Mesothelial cell of epicardium (in vitro differentiated cells): ENCODE data around the gene HDAC9. TPM values are rescaled to one million over a fixed set of nuclear protein-coding genes. Genes with fewer than 3 reads are reported as not detected.
A peak's percentile ranks its signal among the peaks of the same experiment; 100 is the strongest.

Source experiments
- DNase-seq, 2 experiments: peaks; one replicate each; pipeline ENCODE4 v3.0.0; 2021; ENCODE audit warnings: low spot score in 2 of 2; ENCODE audit not compliant: unreplicated experiment in 2 of 2
- H3K27ac Mint-ChIP-seq: 2 replicates; pipeline ENCODE4 v1.8.0; 2021; ENCODE audit warnings: mixed read lengths
- H3K27me3 Mint-ChIP-seq: 2 replicates; pipeline ENCODE4 v1.8.0; 2021; ENCODE audit warnings: low read depth, mixed read lengths
- H3K36me3 Mint-ChIP-seq: 2 replicates; pipeline ENCODE4 v1.8.0; 2021; ENCODE audit warnings: mixed read lengths
- H3K4me1 Mint-ChIP-seq: 2 replicates; pipeline ENCODE4 v1.8.0; 2021; ENCODE audit warnings: mixed read lengths
- H3K4me3 Mint-ChIP-seq: 2 replicates; pipeline ENCODE4 v1.8.0; 2021; ENCODE audit warnings: mild to moderate bottlenecking, moderate library complexity, mixed read lengths
- H3K9me3 Mint-ChIP-seq: 2 replicates; pipeline ENCODE4 v1.8.0; 2021; ENCODE audit warnings: mixed read lengths
- CTCF ChIP-seq: fragments of 200-600 bp; sonication (generic); IDR thresholded peaks from one replicate; pipeline ENCODE4 v1.5.0; 2021; ENCODE audit warnings: antibody characterized with exemption; ENCODE audit not compliant: unreplicated experiment
- total RNA-seq: library from RNA; stranded (reverse); gene quantifications from 3 replicates; pipeline ENCODE4 v1.2.1, GENCODE V29; 2021

The HDAC9 gene
- total RNA-seq, 1 donor from 2014 or later = 37.4 TPM

GRCh38 chr7:18573410-18574234 lies 78.1 kb downstream of the HDAC9 start:
- no peak overlapping the region for H3K4me3 Mint-ChIP-seq
- H3K9me3 Mint-ChIP-seq = no peaks in the 10 kb centered on the region
- DNase-seq = no peak
- no peak overlapping the region for H3K27ac Mint-ChIP-seq
- H3K27me3 Mint-ChIP-seq = no peaks in the 10 kb centered on the region
- no peaks in the 10 kb centered on the region for H3K36me3 Mint-ChIP-seq
- no peak for TF ChIP-seq CTCF
- peaks cover 20% of the 10 kb centered on the region for H3K4me1 Mint-ChIP-seq

- Mint-ChIP-seq H3K27ac (no peak overlapping the region), H3K36me3 (no peaks in the 10 kb centered on the region), H3K9me3 (no peaks in the 10 kb centered on the region), H3K4me3 (no peak overlapping the region), H3K4me1 (peaks cover 20% of the 10 kb centered on the region), H3K27me3 (no peaks in the 10 kb centered on the region)
- DNase-seq = no peak
- TF ChIP-seq CTCF = no peak
Observed at GRCh38 chr7:18574235-18574540, 78.6 kb downstream of the HDAC9 start.

- Mint-ChIP-seq H3K9me3 (no peaks in the 10 kb centered on the region), H3K4me1 (peaks cover 22% of the 10 kb centered on the region), H3K36me3 (no peaks in the 10 kb centered on the region), H3K4me3 (no peak overlapping the region), H3K27ac (no peak overlapping the region), H3K27me3 (no peaks in the 10 kb centered on the region)
- no peak for TF ChIP-seq CTCF
- no peak for DNase-seq
Observed at GRCh38 chr7:18574676-18575075, 79.1 kb downstream of the HDAC9 start.

GRCh38 chr7:18575622-18576572 lies 80.3 kb downstream of the HDAC9 start:
- Mint-ChIP-seq H3K9me3 (no peaks in the 10 kb centered on the region), H3K36me3 (no peaks in the 10 kb centered on the region), H3K4me3 (no peak overlapping the region), H3K27ac (peak overlapping the region; percentile 40), H3K4me1 (peaks cover 31% of the 10 kb centered on the region), H3K27me3 (no peaks in the 10 kb centered on the region)
- no peak for TF ChIP-seq CTCF
- no peak for DNase-seq

GRCh38 chr7:18577096-18577771 lies 81.7 kb downstream of the HDAC9 start:
- TF ChIP-seq CTCF = no peak
- Mint-ChIP-seq H3K4me3 (no peak overlapping the region), H3K36me3 (no peaks in the 10 kb centered on the region), H3K27ac (peak overlapping the region; percentile 53), H3K4me1 (peaks cover 40% of the 10 kb centered on the region), H3K27me3 (no peaks in the 10 kb centered on the region), H3K9me3 (no peaks in the 10 kb centered on the region)
- no peak for DNase-seq
